Neural progenitor cell (in vitro differentiated cells): ENCODE measurements around the gene FAM43A.

ENCODE experiments used
- EZH2 ChIP-seq: fragments of 200-600 bp; sonication (generic); IDR thresholded peaks from 2 replicates; pipeline ENCODE4 v1.6.1; 2017; ENCODE audit warnings: antibody characterized with exemption, mild to moderate bottlenecking, moderate library complexity
- EZH2phosphoT487 ChIP-seq: fragments of 200-600 bp; sonication (generic); IDR thresholded peaks from 2 replicates; pipeline ENCODE4 v1.6.1; 2017; ENCODE audit warnings: antibody characterized with exemption
- TF ChIP-seq, protein P1 (sequence below): fragments of 200-600 bp; sonication (generic); IDR thresholded peaks from 2 replicates; pipeline ENCODE4 v1.5.1; 2017; ENCODE audit warnings: antibody characterized with exemption, mild to moderate bottlenecking

DNA sequence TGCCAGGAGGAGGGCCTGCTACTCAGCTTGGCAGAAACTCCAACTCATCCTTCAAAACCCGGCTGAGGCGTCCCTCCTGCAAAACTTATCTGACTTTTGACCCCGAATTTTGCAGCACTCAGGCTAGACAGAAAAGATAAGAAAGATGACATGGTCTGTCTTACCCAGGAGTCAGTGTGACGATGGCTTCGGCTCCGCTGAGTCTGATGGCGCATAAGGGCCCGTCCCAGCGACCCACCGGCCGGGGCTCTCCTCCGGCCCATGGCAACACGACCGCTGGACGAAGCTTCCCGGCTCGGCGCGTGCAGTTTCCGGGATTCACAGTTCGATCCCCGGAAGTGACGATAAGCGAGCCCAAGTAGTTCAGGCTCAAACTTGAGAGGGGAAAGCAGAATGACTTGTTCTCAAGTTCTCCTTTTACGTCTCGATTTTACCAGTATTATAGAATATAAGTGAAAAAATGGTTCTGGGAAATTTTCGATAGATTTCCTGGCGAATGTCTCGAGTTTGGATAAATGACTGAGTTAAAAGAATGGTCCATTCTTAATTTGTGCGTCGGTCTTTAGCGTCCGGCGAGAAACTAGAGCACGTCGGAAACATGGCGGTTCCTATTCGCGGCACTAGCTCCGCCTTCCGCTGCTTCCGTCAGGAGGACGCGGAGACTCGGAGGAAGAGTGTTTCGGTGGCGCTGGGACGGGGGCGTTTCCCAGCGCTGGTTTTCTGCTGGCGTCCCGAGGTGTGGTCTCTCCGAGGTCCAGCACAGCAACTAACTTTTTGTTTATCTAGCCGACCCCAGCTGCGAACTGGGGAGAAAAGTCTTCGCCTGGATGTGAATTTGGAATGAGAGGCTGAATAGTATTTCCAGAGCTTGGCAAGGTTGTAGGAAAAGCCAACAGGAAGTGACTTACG is 13.5 kb upstream of the FAM43A start, which contains the start of gene LSG1:
- TF ChIP-seq, protein P1, sequence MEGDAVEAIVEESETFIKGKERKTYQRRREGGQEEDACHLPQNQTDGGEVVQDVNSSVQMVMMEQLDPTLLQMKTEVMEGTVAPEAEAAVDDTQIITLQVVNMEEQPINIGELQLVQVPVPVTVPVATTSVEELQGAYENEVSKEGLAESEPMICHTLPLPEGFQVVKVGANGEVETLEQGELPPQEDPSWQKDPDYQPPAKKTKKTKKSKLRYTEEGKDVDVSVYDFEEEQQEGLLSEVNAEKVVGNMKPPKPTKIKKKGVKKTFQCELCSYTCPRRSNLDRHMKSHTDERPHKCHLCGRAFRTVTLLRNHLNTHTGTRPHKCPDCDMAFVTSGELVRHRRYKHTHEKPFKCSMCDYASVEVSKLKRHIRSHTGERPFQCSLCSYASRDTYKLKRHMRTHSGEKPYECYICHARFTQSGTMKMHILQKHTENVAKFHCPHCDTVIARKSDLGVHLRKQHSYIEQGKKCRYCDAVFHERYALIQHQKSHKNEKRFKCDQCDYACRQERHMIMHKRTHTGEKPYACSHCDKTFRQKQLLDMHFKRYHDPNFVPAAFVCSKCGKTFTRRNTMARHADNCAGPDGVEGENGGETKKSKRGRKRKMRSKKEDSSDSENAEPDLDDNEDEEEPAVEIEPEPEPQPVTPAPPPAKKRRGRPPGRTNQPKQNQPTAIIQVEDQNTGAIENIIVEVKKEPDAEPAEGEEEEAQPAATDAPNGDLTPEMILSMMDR, result no peak
- TF ChIP-seq EZH2phosphoT487 (no peak), EZH2 (peak; percentile 32)
